ENCODE data around the gene HAUS1. TPM values are rescaled to one million over a fixed set of nuclear protein-coding genes. Genes with fewer than 3 reads are reported as not detected.

HAUS1 gene
- total and polyA plus RNA-seq, 2 donors (not counting 3 experiments of a cell fraction or from before 2014, with no cell fraction given): 29.4 to 57.1 TPM

DNA sequence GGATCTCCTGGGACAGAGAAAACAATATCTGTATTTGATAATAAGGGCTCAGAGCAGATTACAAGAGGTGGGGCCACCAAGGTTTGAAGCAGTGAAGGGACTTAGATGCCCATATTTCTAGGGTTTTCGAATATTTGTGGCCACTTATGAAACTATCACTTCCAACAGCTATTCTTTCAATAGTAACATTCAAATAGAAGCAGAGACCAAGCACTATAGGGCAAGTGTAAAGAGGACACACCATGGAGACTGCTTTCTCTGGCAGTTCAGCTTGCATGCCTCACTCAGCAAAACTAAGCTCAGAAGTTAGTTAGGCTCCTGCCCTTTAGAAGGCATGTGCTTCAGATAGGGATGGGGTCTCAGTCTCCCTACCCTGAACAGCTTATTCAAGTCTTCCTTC lies 42.4 kb upstream of the HAUS1 start:
- DNase-seq (ENCODE audit: low read depth, low spot score) (no peak), FAIRE-seq (no peak)
- dilution Hi-C loops (cut with MboI; ENCODE audit: extremely low pct_ligation_motif_present, low sequenced_read_pairs) (no loop called here), intact Hi-C loops (cut with micrococcal nuclease) (loop anchor here (2.0 to 10.0 kb wide), 2 partner anchors 57 to 63 kb away; no protein-coding TSS in a partner anchor)
- Histone ChIP-seq H3K4me3 (replicated peaks in 1 of 3; ENCODE audit: insufficient read depth in 1 of 3, low read depth in 1 of 3, low read length in 3 of 3) (no peak overlapping the region), H4K20me1 (replicated peaks; ENCODE audit: control insufficient read depth, extremely low read depth, insufficient read depth, low read length) (no peaks in the 10 kb centered on the region), H3K27me3 (ENCODE audit: control insufficient read depth in 2 of 2, insufficient read depth in 2 of 2, low read length in 2 of 2) (no peaks in the 10 kb centered on the region), H3K4me2 (ENCODE audit: insufficient read depth, low read length) (no peak overlapping the region), H3K27ac (ENCODE audit: insufficient read depth, low read depth, low read length) (no peak overlapping the region), H3K9me3 (replicated peaks; ENCODE audit: control insufficient read depth, insufficient read depth, low read length) (no peaks in the 10 kb centered on the region), H2AFZ (ENCODE audit: low read depth, low read length) (no peak overlapping the region), H3K36me3 (ENCODE audit: control insufficient read depth in 2 of 2, extremely low read depth in 1 of 2, insufficient read depth in 2 of 2, low read length in 2 of 2) (no peaks in the 10 kb centered on the region), H3K79me2 (ENCODE audit: control insufficient read depth, insufficient read depth, low read length) (no peaks in the 10 kb centered on the region), H3K4me1 (ENCODE audit: control insufficient read depth, extremely low read depth, insufficient read depth, low read length) (no peaks in the 10 kb centered on the region), H3K9me1 (replicated peaks; ENCODE audit: control insufficient read depth, extremely low read depth, insufficient read depth, low read length) (no peaks in the 10 kb centered on the region), H3K9ac (replicated peaks; ENCODE audit: extremely low read depth, insufficient read depth, low read length) (no peak overlapping the region)
- ChIA-PET CTCF (interaction anchor here (1.8 to 2.7 kb wide), 2 partner anchors 8 to 12 kb away, joined by 7 to 13 read pairs; no protein-coding TSS in a partner anchor), POLR2A (no interaction called here)
- BruUV-seq (replicated peaks): no TSS peak
- TF ChIP-seq, protein P1, sequence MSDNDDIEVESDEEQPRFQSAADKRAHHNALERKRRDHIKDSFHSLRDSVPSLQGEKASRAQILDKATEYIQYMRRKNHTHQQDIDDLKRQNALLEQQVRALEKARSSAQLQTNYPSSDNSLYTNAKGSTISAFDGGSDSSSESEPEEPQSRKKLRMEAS (IDR thresholded peaks at IDR 0.05; ENCODE audit: insufficient read depth, insufficient read length): no peak
- TF ChIP-seq JUN (IDR thresholded peaks at IDR 0.05; ENCODE audit: borderline replicate concordance, insufficient read depth, insufficient read length, low read depth): no peak
- no peak for TF ChIP-seq EZH2 (IDR thresholded peaks at IDR 0.05; ENCODE audit: borderline replicate concordance, low read depth, low read length, severe bottlenecking)
- no peak for TF ChIP-seq GATA2 (IDR thresholded peaks at IDR 0.05; ENCODE audit: insufficient read depth, insufficient read length, low read depth, low read length)
- no peak for TF ChIP-seq POLR2A (IDR thresholded peaks at IDR 0.05; ENCODE audit: low read depth, low read length)
- TF ChIP-seq, protein P2, sequence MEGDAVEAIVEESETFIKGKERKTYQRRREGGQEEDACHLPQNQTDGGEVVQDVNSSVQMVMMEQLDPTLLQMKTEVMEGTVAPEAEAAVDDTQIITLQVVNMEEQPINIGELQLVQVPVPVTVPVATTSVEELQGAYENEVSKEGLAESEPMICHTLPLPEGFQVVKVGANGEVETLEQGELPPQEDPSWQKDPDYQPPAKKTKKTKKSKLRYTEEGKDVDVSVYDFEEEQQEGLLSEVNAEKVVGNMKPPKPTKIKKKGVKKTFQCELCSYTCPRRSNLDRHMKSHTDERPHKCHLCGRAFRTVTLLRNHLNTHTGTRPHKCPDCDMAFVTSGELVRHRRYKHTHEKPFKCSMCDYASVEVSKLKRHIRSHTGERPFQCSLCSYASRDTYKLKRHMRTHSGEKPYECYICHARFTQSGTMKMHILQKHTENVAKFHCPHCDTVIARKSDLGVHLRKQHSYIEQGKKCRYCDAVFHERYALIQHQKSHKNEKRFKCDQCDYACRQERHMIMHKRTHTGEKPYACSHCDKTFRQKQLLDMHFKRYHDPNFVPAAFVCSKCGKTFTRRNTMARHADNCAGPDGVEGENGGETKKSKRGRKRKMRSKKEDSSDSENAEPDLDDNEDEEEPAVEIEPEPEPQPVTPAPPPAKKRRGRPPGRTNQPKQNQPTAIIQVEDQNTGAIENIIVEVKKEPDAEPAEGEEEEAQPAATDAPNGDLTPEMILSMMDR (IDR thresholded peaks at IDR 0.05; ENCODE audit: extremely low read depth in 1 of 2, insufficient read depth in 1 of 2, low read depth in 1 of 2, low read length in 2 of 2): no peak
- no peak for TF ChIP-seq MYC (IDR thresholded peaks at IDR 0.05; ENCODE audit: low read depth, low read length)
- TF ChIP-seq FOS (IDR thresholded peaks at IDR 0.05; ENCODE audit: borderline replicate concordance, insufficient read depth, low read length): no peak
- no peak for TF ChIP-seq POLR2AphosphoS5 (IDR thresholded peaks at IDR 0.05; ENCODE audit: insufficient read depth, low read depth, low read length)

Data from endothelial cell of umbilical vein (primary cell).